ENCODE results near the gene UBAP1. TPM values are rescaled to one million over a fixed set of nuclear protein-coding genes. Genes with fewer than 3 reads are reported as not detected.

Gene UBAP1
- total RNA-seq, 4 donors from 2014 or later = 42.2 to 63.3 (median 51.9) TPM

DNA sequence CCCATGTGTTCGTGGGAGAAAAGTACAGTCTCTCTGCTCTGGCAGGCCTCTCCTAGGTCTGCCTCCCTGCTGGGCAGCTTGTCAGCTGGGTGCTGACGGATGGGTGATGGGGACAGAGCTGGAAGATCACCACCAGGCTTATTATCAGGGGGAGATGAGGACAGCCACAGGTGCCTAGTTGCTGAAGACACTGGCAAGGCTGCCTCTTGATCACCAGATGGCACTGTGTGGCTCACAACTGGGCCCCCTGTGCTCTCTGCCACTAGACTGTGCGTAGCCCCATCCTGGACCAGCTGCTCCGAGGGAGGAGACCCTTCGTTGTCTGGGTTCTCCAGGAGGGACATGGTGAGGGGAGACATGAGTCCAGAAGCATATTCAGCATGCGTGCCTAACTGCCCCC, 77.3 kb downstream of the UBAP1 start:
- Histone ChIP-seq H3K27me3 (no peaks in the 10 kb centered on the region), H3K9me3 (no peaks in the 10 kb centered on the region), H3K4me3 (no peak overlapping the region), H3K4me1 (peaks cover 51% of the 10 kb centered on the region), H3K36me3 (peaks cover 19% of the 10 kb centered on the region), H3K27ac (no peak overlapping the region)
- WGBS = no CpG with 5 or more reads among the region's 6 CpGs
- TF ChIP-seq, protein P1, sequence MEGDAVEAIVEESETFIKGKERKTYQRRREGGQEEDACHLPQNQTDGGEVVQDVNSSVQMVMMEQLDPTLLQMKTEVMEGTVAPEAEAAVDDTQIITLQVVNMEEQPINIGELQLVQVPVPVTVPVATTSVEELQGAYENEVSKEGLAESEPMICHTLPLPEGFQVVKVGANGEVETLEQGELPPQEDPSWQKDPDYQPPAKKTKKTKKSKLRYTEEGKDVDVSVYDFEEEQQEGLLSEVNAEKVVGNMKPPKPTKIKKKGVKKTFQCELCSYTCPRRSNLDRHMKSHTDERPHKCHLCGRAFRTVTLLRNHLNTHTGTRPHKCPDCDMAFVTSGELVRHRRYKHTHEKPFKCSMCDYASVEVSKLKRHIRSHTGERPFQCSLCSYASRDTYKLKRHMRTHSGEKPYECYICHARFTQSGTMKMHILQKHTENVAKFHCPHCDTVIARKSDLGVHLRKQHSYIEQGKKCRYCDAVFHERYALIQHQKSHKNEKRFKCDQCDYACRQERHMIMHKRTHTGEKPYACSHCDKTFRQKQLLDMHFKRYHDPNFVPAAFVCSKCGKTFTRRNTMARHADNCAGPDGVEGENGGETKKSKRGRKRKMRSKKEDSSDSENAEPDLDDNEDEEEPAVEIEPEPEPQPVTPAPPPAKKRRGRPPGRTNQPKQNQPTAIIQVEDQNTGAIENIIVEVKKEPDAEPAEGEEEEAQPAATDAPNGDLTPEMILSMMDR (IDR thresholded peaks at IDR 0.05) = no peak
- TF ChIP-seq POLR2A (IDR thresholded peaks at IDR 0.05) = no peak
- TF ChIP-seq EP300 (IDR thresholded peaks at IDR 0.05) = no peak
- TF ChIP-seq POLR2AphosphoS5 (IDR thresholded peaks at IDR 0.05) = no peak
- DNase-seq (ENCODE audit: low spot score in 2 of 2) = no peak

GRCh38 chr9:34256987-34257585, 78.2 kb downstream of the UBAP1 start:
- Histone ChIP-seq H3K4me3 (no peak overlapping the region), H3K36me3 (peaks cover 10% of the 10 kb centered on the region), H3K27ac (peak overlapping the region; percentile 31), H3K4me1 (peaks cover 51% of the 10 kb centered on the region), H3K27me3 (no peaks in the 10 kb centered on the region), H3K9me3 (no peaks in the 10 kb centered on the region)
- DNase-seq (ENCODE audit: low spot score in 2 of 2) = peak in 1 of 2 donors; percentile 87
- 77% methylated on average over 10 of the region's 11 CpGs for WGBS
- TF ChIP-seq EP300 (IDR thresholded peaks at IDR 0.05) (no peak), POLR2A (IDR thresholded peaks at IDR 0.05) (no peak), POLR2AphosphoS5 (IDR thresholded peaks at IDR 0.05) (no peak)
- TF ChIP-seq, protein P1 (IDR thresholded peaks at IDR 0.05) = no peak

- DNase-seq (ENCODE audit: low spot score in 2 of 2) = no peak
- peaks cover 9% of the 10 kb centered on the region for H3K36me3 ChIP-seq
- H3K9me3 ChIP-seq = no peaks in the 10 kb centered on the region
- H3K27me3 ChIP-seq = no peaks in the 10 kb centered on the region
- H3K27ac ChIP-seq = no peak overlapping the region
- 93% methylated on average over 10 of the region's 10 CpGs for WGBS
- TF ChIP-seq POLR2A (IDR thresholded peaks at IDR 0.05) = no peak
- TF ChIP-seq, protein P1 (IDR thresholded peaks at IDR 0.05) = no peak
- no peak for TF ChIP-seq POLR2AphosphoS5 (IDR thresholded peaks at IDR 0.05)
- TF ChIP-seq EP300 (IDR thresholded peaks at IDR 0.05) = no peak
- peaks cover 30% of the 10 kb centered on the region for H3K4me1 ChIP-seq
- H3K4me3 ChIP-seq = no peak overlapping the region
These were observed 80.5 kb downstream of the UBAP1 start for GRCh38 chr9:34259315-34259714.

DNA sequence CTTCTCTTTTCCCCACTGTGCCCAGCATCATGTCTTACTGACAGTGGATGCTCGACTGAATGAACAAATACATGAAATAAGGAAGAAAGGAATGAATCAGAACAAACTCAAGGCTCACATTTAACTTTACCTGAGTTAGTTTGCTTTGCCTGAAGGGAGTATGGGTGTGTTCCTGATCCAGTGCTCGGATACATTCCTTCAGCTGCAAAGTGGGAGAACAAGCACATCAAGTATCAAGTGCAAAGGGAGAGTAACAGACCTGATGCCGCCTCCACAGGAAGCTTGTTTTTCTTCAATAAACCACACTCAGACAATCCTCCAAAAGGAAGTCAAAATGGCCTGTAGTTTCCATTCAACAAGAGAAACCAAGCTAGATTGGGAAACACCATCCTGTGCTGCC, 84.1 kb downstream of the UBAP1 start:
- no peak for TF ChIP-seq EP300 (IDR thresholded peaks at IDR 0.05)
- TF ChIP-seq, protein P1 (IDR thresholded peaks at IDR 0.05) = no peak
- no peak for TF ChIP-seq POLR2A (IDR thresholded peaks at IDR 0.05)
- TF ChIP-seq POLR2AphosphoS5 (IDR thresholded peaks at IDR 0.05) = no peak
- peaks cover 5% of the 10 kb centered on the region for H3K4me1 ChIP-seq
- peaks cover 3% of the 10 kb centered on the region for H3K36me3 ChIP-seq
- no peaks in the 10 kb centered on the region for H3K9me3 ChIP-seq
- H3K27me3 ChIP-seq = no peaks in the 10 kb centered on the region
- DNase-seq (ENCODE audit: low spot score in 2 of 2) = no peak
- 68% methylated on average over 3 of the region's 3 CpGs for WGBS
- no peak overlapping the region for H3K4me3 ChIP-seq
- H3K27ac ChIP-seq = no peak overlapping the region

DNA sequence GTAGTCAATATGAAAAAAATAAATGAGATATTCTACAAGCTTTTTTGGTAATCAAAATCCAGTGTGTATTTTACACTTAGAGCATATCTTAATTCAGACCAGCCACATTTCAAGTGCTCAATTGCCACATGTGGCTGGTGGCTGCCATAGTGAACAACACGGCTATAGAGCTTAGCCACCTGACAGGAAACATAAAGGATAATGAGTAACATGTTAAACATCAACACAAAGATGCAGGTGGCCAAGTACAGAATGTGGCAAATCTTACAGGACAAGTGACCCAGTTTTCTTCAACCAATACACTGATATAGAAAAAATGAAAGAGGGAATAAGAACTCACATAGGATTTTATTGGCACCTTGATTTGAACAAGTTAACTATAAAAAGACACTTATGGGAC, 88.8 kb downstream of the UBAP1 start:
- TF ChIP-seq EP300 (IDR thresholded peaks at IDR 0.05) = no peak
- TF ChIP-seq POLR2AphosphoS5 (IDR thresholded peaks at IDR 0.05) = no peak
- TF ChIP-seq, protein P1 (IDR thresholded peaks at IDR 0.05) = no peak
- no peak for TF ChIP-seq POLR2A (IDR thresholded peaks at IDR 0.05)
- Histone ChIP-seq H3K4me3 (no peak overlapping the region), H3K36me3 (no peaks in the 10 kb centered on the region), H3K9me3 (no peaks in the 10 kb centered on the region), H3K27me3 (no peaks in the 10 kb centered on the region), H3K4me1 (no peaks in the 10 kb centered on the region), H3K27ac (no peak overlapping the region)
- DNase-seq (ENCODE audit: low spot score in 2 of 2) = no peak
- WGBS = 84% methylated on average over 1 of the region's 1 CpG
